ENCODE measurements around the gene GOLGA5. TPM values are rescaled to one million over a fixed set of nuclear protein-coding genes. Genes with fewer than 3 reads are reported as not detected.

The GOLGA5 gene
- total RNA-seq, 4 donors from 2014 or later: 27.0 to 34.8 (median 33.8) TPM

GRCh38 chr14:92880851-92881250 lies 86.7 kb downstream of the GOLGA5 start:
- H3K9me3 ChIP-seq: no peaks in the 10 kb centered on the region
- no peak overlapping the region for H3K27ac ChIP-seq
- no peak for DNase-seq
- no peaks in the 10 kb centered on the region for H3K4me1 ChIP-seq
- intact Hi-C loops (cut with DNase I; ENCODE audit: low total_unique reads) (no loop called here), in situ Hi-C loops (cut with MboI; ENCODE audit: low sequenced_read_pairs in 4 of 4) (no loop called here)
- H3K4me3 ChIP-seq: no peak overlapping the region
- no peak for ATAC-seq
- H3K27me3 ChIP-seq: peaks cover 2 to 8% (median 6%) of the 10 kb centered on the region in 3 donors
- no peaks in the 10 kb centered on the region for H3K36me3 ChIP-seq
- TF ChIP-seq POLR2A (IDR thresholded peaks at IDR 0.05) (no peak), CTCF (IDR thresholded peaks at IDR 0.05 in 4 of 5, conservative IDR thresholded peaks at IDR 0.05 in 1 of 5) (no peak)

- TF ChIP-seq POLR2A (IDR thresholded peaks at IDR 0.05): no peak
- TF ChIP-seq CTCF (IDR thresholded peaks at IDR 0.05 in 4 of 5, conservative IDR thresholded peaks at IDR 0.05 in 1 of 5): no peak
- intact Hi-C loops (cut with DNase I; ENCODE audit: low total_unique reads): no loop called here
- Histone ChIP-seq H3K36me3 (no peaks in the 10 kb centered on the region), H3K4me1 (no peaks in the 10 kb centered on the region), H3K27me3 (peaks cover 2 to 11% (median 6%) of the 10 kb centered on the region in 3 donors), H3K27ac (no peak overlapping the region), H3K9me3 (no peaks in the 10 kb centered on the region), H3K4me3 (no peak overlapping the region)
- in situ Hi-C loops (cut with MboI; ENCODE audit: low sequenced_read_pairs in 4 of 4): no loop called here
- ATAC-seq (no peak), DNase-seq (no peak)
These were observed 89.0 kb downstream of the GOLGA5 start for GRCh38 chr14:92883066-92883465.

GRCh38 chr14:92884410-92884809 lies 90.3 kb downstream of the GOLGA5 start:
- Histone ChIP-seq H3K36me3 (no peaks in the 10 kb centered on the region), H3K4me1 (no peaks in the 10 kb centered on the region), H3K27ac (no peak overlapping the region), H3K27me3 (peaks cover 0 to 11% (median 5%) of the 10 kb centered on the region in 3 donors), H3K9me3 (no peaks in the 10 kb centered on the region), H3K4me3 (no peak overlapping the region)
- intact Hi-C loops (cut with DNase I; ENCODE audit: low total_unique reads) (no loop called here), in situ Hi-C loops (cut with MboI; ENCODE audit: low sequenced_read_pairs in 4 of 4) (no loop called here)
- DNase-seq (no peak), ATAC-seq (no peak)
- TF ChIP-seq CTCF (IDR thresholded peaks at IDR 0.05 in 4 of 5, conservative IDR thresholded peaks at IDR 0.05 in 1 of 5) (no peak), POLR2A (IDR thresholded peaks at IDR 0.05) (no peak)

- H3K4me1 ChIP-seq: no peaks in the 10 kb centered on the region
- in situ Hi-C loops (cut with MboI; ENCODE audit: low sequenced_read_pairs in 4 of 4) (no loop called here), intact Hi-C loops (cut with DNase I; ENCODE audit: low total_unique reads) (no loop called here)
- peaks cover 0 to 4% (median 0%) of the 10 kb centered on the region in 3 donors for H3K27me3 ChIP-seq
- ATAC-seq (no peak), DNase-seq (no peak)
- no peaks in the 10 kb centered on the region for H3K9me3 ChIP-seq
- no peak overlapping the region for H3K27ac ChIP-seq
- no peaks in the 10 kb centered on the region for H3K36me3 ChIP-seq
- TF ChIP-seq POLR2A (IDR thresholded peaks at IDR 0.05): no peak
- no peak for TF ChIP-seq CTCF (IDR thresholded peaks at IDR 0.05 in 4 of 5, conservative IDR thresholded peaks at IDR 0.05 in 1 of 5)
- H3K4me3 ChIP-seq: no peak overlapping the region
These were observed 91.4 kb downstream of the GOLGA5 start for GRCh38 chr14:92885279-92886061.
